Measurements from ENCODE around the gene LCOR.

The LCOR gene

GRCh38 chr10:96910488-96911395, 78.6 kb downstream of the LCOR start:
- Mint-ChIP-seq H3K27me3 (no peaks in the 10 kb centered on the region), H3K36me3 (ENCODE audit: insufficient read depth) (peaks cover 22% of the 10 kb centered on the region), H3K4me1 (ENCODE audit: low read depth in 2 of 2) (peaks cover 15 to 27% of the 10 kb centered on the region in 2 donors), H3K27ac (peak overlapping the region in 1 of 2 donors; percentile 62), H3K9me3 (no peaks in the 10 kb centered on the region), H3K4me3 (no peak overlapping the region)
- DNase-seq = peak; percentile 9 to 27 (median 26)
- ATAC-seq (replicated peaks) = peak; percentile 66

GRCh38 chr10:96912405-96912804, 80.3 kb downstream of the LCOR start:
- ATAC-seq (replicated peaks) = no peak
- H3K36me3 Mint-ChIP-seq (ENCODE audit: insufficient read depth) = peaks cover 22% of the 10 kb centered on the region
- H3K4me3 Mint-ChIP-seq = no peak overlapping the region
- H3K9me3 Mint-ChIP-seq = no peaks in the 10 kb centered on the region
- no peak for DNase-seq
- H3K4me1 Mint-ChIP-seq (ENCODE audit: low read depth in 2 of 2) = peaks cover 16 to 29% of the 10 kb centered on the region in 2 donors
- H3K27me3 Mint-ChIP-seq = no peaks in the 10 kb centered on the region
- H3K27ac Mint-ChIP-seq = peak overlapping the region in 1 of 2 donors; percentile 12

- no peaks in the 10 kb centered on the region for H3K9me3 Mint-ChIP-seq
- H3K4me1 Mint-ChIP-seq (ENCODE audit: low read depth in 2 of 2) = peaks cover 27 to 40% of the 10 kb centered on the region in 2 donors
- peaks cover 12% of the 10 kb centered on the region for H3K36me3 Mint-ChIP-seq (ENCODE audit: insufficient read depth)
- H3K4me3 Mint-ChIP-seq = no peak overlapping the region
- no peaks in the 10 kb centered on the region for H3K27me3 Mint-ChIP-seq
- no peak for DNase-seq
- H3K27ac Mint-ChIP-seq = no peak overlapping the region
- no peak for ATAC-seq (replicated peaks)
Observed at GRCh38 chr10:96913906-96914305, 81.8 kb downstream of the LCOR start.

- ATAC-seq (replicated peaks) (no peak), DNase-seq (no peak)
- peaks cover 3% of the 10 kb centered on the region for H3K36me3 Mint-ChIP-seq (ENCODE audit: insufficient read depth)
- H3K27ac Mint-ChIP-seq = no peak overlapping the region
- H3K27me3 Mint-ChIP-seq = no peaks in the 10 kb centered on the region
- H3K4me1 Mint-ChIP-seq (ENCODE audit: low read depth in 2 of 2) = peaks cover 23 to 40% of the 10 kb centered on the region in 2 donors
- no peak overlapping the region for H3K4me3 Mint-ChIP-seq
- no peaks in the 10 kb centered on the region for H3K9me3 Mint-ChIP-seq
Observed at GRCh38 chr10:96917628-96918027, 85.5 kb downstream of the LCOR start.

- H3K27ac Mint-ChIP-seq = peak overlapping the region in 1 of 2 donors; percentile 44
- peaks cover 19 to 37% of the 10 kb centered on the region in 2 donors for H3K4me1 Mint-ChIP-seq (ENCODE audit: low read depth in 2 of 2)
- H3K4me3 Mint-ChIP-seq = no peak overlapping the region
- H3K27me3 Mint-ChIP-seq = no peaks in the 10 kb centered on the region
- no peaks in the 10 kb centered on the region for H3K9me3 Mint-ChIP-seq
- ATAC-seq (replicated peaks) (no peak), DNase-seq (no peak)
- H3K36me3 Mint-ChIP-seq (ENCODE audit: insufficient read depth) = peaks cover 1% of the 10 kb centered on the region
Observed at GRCh38 chr10:96918214-96919002, 86.3 kb downstream of the LCOR start.

GRCh38 chr10:96919785-96920430, 87.8 kb downstream of the LCOR start:
- Mint-ChIP-seq H3K4me3 (peak overlapping the region in 1 of 2 donors; percentile 34), H3K27ac (no peak overlapping the region)

GRCh38 chr10:96921655-96922054, 89.6 kb downstream of the LCOR start:
- Mint-ChIP-seq H3K27me3 (no peaks in the 10 kb centered on the region), H3K9me3 (no peaks in the 10 kb centered on the region), H3K4me3 (no peak overlapping the region), H3K27ac (no peak overlapping the region), H3K4me1 (ENCODE audit: low read depth in 2 of 2) (peaks cover 20 to 54% of the 10 kb centered on the region in 2 donors), H3K36me3 (ENCODE audit: insufficient read depth) (peaks cover 15% of the 10 kb centered on the region)
- DNase-seq = no peak
- ATAC-seq (replicated peaks) = no peak

More at GRCh38 chr10:96919785-96920430, 87.8 kb downstream of the LCOR start:
- H3K4me1 Mint-ChIP-seq (ENCODE audit: low read depth in 2 of 2) = peaks cover 17 to 46% of the 10 kb centered on the region in 2 donors
- no peak for DNase-seq
- H3K36me3 Mint-ChIP-seq (ENCODE audit: insufficient read depth) = peaks cover 10% of the 10 kb centered on the region
- no peaks in the 10 kb centered on the region for H3K9me3 Mint-ChIP-seq
- ATAC-seq (replicated peaks) = no peak
- H3K27me3 Mint-ChIP-seq = no peaks in the 10 kb centered on the region

- Mint-ChIP-seq H3K27me3 (no peaks in the 10 kb centered on the region), H3K4me3 (no peak overlapping the region), H3K27ac (no peak overlapping the region), H3K4me1 (ENCODE audit: low read depth in 2 of 2) (peaks cover 12 to 44% of the 10 kb centered on the region in 2 donors), H3K9me3 (no peaks in the 10 kb centered on the region), H3K36me3 (ENCODE audit: insufficient read depth) (peaks cover 15% of the 10 kb centered on the region)
- no peak for DNase-seq
- no peak for ATAC-seq (replicated peaks)
Observed at GRCh38 chr10:96922978-96923948, 91.2 kb downstream of the LCOR start.

- no peaks in the 10 kb centered on the region for H3K9me3 Mint-ChIP-seq
- peaks cover 17% of the 10 kb centered on the region for H3K36me3 Mint-ChIP-seq (ENCODE audit: insufficient read depth)
- H3K27ac Mint-ChIP-seq = no peak overlapping the region
- DNase-seq (no peak), ATAC-seq (replicated peaks) (no peak)
- H3K27me3 Mint-ChIP-seq = no peaks in the 10 kb centered on the region
- H3K4me3 Mint-ChIP-seq = no peak overlapping the region
- peaks cover 11 to 47% of the 10 kb centered on the region in 2 donors for H3K4me1 Mint-ChIP-seq (ENCODE audit: low read depth in 2 of 2)
Observed at GRCh38 chr10:96924861-96925260, 92.8 kb downstream of the LCOR start.

- H3K36me3 Mint-ChIP-seq (ENCODE audit: insufficient read depth) = peaks cover 10% of the 10 kb centered on the region
- H3K4me1 Mint-ChIP-seq (ENCODE audit: low read depth in 2 of 2) = peaks cover 8 to 34% of the 10 kb centered on the region in 2 donors
- no peak overlapping the region for H3K4me3 Mint-ChIP-seq
- no peaks in the 10 kb centered on the region for H3K9me3 Mint-ChIP-seq
- no peaks in the 10 kb centered on the region for H3K27me3 Mint-ChIP-seq
- ATAC-seq (replicated peaks) (no peak), DNase-seq (no peak)
- no peak overlapping the region for H3K27ac Mint-ChIP-seq
Observed at GRCh38 chr10:96930469-96930868, 98.4 kb downstream of the LCOR start.

GRCh38 chr10:96935148-96935547, 103.0 kb downstream of the LCOR start:
- H3K4me3 Mint-ChIP-seq = no peak overlapping the region
- ATAC-seq (replicated peaks) (no peak), DNase-seq (no peak)
- no peak overlapping the region for H3K27ac Mint-ChIP-seq
- peaks cover 1 to 16% of the 10 kb centered on the region in 2 donors for H3K4me1 Mint-ChIP-seq (ENCODE audit: low read depth in 2 of 2)
- no peaks in the 10 kb centered on the region for H3K9me3 Mint-ChIP-seq
- peaks cover 6% of the 10 kb centered on the region for H3K36me3 Mint-ChIP-seq (ENCODE audit: insufficient read depth)
- H3K27me3 Mint-ChIP-seq = no peaks in the 10 kb centered on the region

- ATAC-seq (replicated peaks) (no peak), DNase-seq (no peak)
- Mint-ChIP-seq H3K9me3 (no peaks in the 10 kb centered on the region), H3K27ac (no peak overlapping the region), H3K27me3 (no peaks in the 10 kb centered on the region), H3K36me3 (ENCODE audit: insufficient read depth) (peaks cover 6% of the 10 kb centered on the region), H3K4me3 (no peak overlapping the region), H3K4me1 (ENCODE audit: low read depth in 2 of 2) (peaks cover 1 to 16% of the 10 kb centered on the region in 2 donors)
Observed at GRCh38 chr10:96935810-96936209, 103.7 kb downstream of the LCOR start.
